MM.1S (cell line): ENCODE results near the gene C1QTNF9.
"Not testable (repeated sequence)": the region's sequence is repeated elsewhere in the genome, so short reads cannot be mapped to it uniquely, and the experiment has no call there.

Source experiments
- EZH2 ChIP-seq: fragments of 300-600 bp; sonication (generic); optimal IDR thresholded peaks from 2 replicates; pipeline ENCODE3; 2017; ENCODE audit warnings: low read depth, mild to moderate bottlenecking, antibody characterized with exemption, low read length, mixed read lengths
- EZH2phosphoT487 ChIP-seq: fragments of 300-600 bp; sonication (generic); IDR thresholded peaks from 2 replicates; pipeline ENCODE4 v1.6.1; 2018; ENCODE audit warnings: antibody characterized with exemption, low read length
- TF ChIP-seq, protein P1 (sequence below): fragments of 300-600 bp; sonication (generic); IDR thresholded peaks from 2 replicates; pipeline ENCODE4 v1.5.1; 2016; ENCODE audit warnings: antibody characterized with exemption, low read length, mixed read lengths

DNA sequence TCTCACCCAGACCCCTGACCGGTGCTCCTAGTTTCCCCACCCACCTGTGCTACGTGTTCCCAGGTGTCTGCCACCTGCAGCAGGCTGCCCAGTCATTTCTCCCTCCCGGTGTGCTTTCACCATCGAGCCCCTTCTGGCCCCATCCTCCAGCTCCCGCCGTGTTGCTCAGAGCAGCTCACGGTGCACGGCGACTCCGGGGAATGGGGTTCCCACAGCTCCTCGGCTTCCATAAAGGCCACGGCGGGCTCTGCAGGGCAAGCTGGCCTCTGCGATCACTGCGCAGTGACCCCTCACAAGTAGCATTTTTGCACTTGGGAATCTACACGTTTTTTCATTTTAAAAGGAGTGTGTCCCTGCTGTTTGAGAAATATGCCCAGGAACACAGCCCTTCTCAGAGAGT is 49.5 kb downstream of the C1QTNF9 start:
- TF ChIP-seq, protein P1, sequence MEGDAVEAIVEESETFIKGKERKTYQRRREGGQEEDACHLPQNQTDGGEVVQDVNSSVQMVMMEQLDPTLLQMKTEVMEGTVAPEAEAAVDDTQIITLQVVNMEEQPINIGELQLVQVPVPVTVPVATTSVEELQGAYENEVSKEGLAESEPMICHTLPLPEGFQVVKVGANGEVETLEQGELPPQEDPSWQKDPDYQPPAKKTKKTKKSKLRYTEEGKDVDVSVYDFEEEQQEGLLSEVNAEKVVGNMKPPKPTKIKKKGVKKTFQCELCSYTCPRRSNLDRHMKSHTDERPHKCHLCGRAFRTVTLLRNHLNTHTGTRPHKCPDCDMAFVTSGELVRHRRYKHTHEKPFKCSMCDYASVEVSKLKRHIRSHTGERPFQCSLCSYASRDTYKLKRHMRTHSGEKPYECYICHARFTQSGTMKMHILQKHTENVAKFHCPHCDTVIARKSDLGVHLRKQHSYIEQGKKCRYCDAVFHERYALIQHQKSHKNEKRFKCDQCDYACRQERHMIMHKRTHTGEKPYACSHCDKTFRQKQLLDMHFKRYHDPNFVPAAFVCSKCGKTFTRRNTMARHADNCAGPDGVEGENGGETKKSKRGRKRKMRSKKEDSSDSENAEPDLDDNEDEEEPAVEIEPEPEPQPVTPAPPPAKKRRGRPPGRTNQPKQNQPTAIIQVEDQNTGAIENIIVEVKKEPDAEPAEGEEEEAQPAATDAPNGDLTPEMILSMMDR: not testable (repeated sequence)
- TF ChIP-seq EZH2phosphoT487, EZH2: not testable (repeated sequence)
